ENCODE measurements around the gene UQCRQ. TPM values are rescaled to one million over a fixed set of nuclear protein-coding genes. Genes with fewer than 3 reads are reported as not detected.

The UQCRQ gene
- total and polyA plus RNA-seq, 2 of the 13 experiments (the other 11 are each of a cell fraction or from before 2014, with no cell fraction given) = 257 to 575 TPM

GRCh38 chr5:132829742-132830435 is 36.6 kb upstream of the UQCRQ start (continued):
- peak in 1 of 2 experiments; percentile 28; a peak in 1 of 4 replicates for TF ChIP-seq REST (IDR thresholded peaks at IDR 0.05; ENCODE audit: borderline replicate concordance in 1 of 2, low read depth in 1 of 2, low read length in 2 of 2)
- TF ChIP-seq, protein P1, sequence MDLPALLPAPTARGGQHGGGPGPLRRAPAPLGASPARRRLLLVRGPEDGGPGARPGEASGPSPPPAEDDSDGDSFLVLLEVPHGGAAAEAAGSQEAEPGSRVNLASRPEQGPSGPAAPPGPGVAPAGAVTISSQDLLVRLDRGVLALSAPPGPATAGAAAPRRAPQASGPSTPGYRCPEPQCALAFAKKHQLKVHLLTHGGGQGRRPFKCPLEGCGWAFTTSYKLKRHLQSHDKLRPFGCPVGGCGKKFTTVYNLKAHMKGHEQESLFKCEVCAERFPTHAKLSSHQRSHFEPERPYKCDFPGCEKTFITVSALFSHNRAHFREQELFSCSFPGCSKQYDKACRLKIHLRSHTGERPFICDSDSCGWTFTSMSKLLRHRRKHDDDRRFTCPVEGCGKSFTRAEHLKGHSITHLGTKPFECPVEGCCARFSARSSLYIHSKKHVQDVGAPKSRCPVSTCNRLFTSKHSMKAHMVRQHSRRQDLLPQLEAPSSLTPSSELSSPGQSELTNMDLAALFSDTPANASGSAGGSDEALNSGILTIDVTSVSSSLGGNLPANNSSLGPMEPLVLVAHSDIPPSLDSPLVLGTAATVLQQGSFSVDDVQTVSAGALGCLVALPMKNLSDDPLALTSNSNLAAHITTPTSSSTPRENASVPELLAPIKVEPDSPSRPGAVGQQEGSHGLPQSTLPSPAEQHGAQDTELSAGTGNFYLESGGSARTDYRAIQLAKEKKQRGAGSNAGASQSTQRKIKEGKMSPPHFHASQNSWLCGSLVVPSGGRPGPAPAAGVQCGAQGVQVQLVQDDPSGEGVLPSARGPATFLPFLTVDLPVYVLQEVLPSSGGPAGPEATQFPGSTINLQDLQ (CRISPR knock-in tag; IDR thresholded peaks at IDR 0.05) = no peak; the same call in 1 of the 2 replicates
- TF ChIP-seq KMT2A (CRISPR knock-in tag; IDR thresholded peaks at IDR 0.05) = peak; percentile 78
- no peak for TF ChIP-seq NR2F2 (IDR thresholded peaks at IDR 0.05; ENCODE audit: borderline replicate concordance, low read depth)
- TF ChIP-seq AHR (CRISPR knock-in tag; IDR thresholded peaks at IDR 0.05) = no peak
- TF ChIP-seq, protein P2, sequence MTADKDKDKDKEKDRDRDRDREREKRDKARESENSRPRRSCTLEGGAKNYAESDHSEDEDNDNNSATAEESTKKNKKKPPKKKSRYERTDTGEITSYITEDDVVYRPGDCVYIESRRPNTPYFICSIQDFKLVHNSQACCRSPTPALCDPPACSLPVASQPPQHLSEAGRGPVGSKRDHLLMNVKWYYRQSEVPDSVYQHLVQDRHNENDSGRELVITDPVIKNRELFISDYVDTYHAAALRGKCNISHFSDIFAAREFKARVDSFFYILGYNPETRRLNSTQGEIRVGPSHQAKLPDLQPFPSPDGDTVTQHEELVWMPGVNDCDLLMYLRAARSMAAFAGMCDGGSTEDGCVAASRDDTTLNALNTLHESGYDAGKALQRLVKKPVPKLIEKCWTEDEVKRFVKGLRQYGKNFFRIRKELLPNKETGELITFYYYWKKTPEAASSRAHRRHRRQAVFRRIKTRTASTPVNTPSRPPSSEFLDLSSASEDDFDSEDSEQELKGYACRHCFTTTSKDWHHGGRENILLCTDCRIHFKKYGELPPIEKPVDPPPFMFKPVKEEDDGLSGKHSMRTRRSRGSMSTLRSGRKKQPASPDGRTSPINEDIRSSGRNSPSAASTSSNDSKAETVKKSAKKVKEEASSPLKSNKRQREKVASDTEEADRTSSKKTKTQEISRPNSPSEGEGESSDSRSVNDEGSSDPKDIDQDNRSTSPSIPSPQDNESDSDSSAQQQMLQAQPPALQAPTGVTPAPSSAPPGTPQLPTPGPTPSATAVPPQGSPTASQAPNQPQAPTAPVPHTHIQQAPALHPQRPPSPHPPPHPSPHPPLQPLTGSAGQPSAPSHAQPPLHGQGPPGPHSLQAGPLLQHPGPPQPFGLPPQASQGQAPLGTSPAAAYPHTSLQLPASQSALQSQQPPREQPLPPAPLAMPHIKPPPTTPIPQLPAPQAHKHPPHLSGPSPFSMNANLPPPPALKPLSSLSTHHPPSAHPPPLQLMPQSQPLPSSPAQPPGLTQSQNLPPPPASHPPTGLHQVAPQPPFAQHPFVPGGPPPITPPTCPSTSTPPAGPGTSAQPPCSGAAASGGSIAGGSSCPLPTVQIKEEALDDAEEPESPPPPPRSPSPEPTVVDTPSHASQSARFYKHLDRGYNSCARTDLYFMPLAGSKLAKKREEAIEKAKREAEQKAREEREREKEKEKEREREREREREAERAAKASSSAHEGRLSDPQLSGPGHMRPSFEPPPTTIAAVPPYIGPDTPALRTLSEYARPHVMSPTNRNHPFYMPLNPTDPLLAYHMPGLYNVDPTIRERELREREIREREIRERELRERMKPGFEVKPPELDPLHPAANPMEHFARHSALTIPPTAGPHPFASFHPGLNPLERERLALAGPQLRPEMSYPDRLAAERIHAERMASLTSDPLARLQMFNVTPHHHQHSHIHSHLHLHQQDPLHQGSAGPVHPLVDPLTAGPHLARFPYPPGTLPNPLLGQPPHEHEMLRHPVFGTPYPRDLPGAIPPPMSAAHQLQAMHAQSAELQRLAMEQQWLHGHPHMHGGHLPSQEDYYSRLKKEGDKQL (CRISPR knock-in tag; IDR thresholded peaks at IDR 0.05; ENCODE audit: low read depth) = no peak
- TF ChIP-seq SP5 (CRISPR knock-in tag; IDR thresholded peaks at IDR 0.05; ENCODE audit: borderline replicate concordance, low read depth) = no peak
- TF ChIP-seq FOXA1 (IDR thresholded peaks at IDR 0.05) = no peak
- no peak for TF ChIP-seq FOXA1 (CRISPR knock-in tag; IDR thresholded peaks at IDR 0.05)
- TF ChIP-seq ZNF660 (CRISPR knock-in tag; IDR thresholded peaks at IDR 0.05; ENCODE audit: borderline replicate concordance, low read depth) = no peak
- no peak for TF ChIP-seq NR1H2 (CRISPR knock-in tag; IDR thresholded peaks at IDR 0.05; ENCODE audit: borderline replicate concordance, low read depth)
- no peak for TF ChIP-seq ZNF720 (CRISPR knock-in tag; IDR thresholded peaks at IDR 0.05)
- no peak for TF ChIP-seq NCOA1 (CRISPR knock-in tag; IDR thresholded peaks at IDR 0.05)
- TF ChIP-seq ZIK1 (CRISPR knock-in tag; IDR thresholded peaks at IDR 0.05; ENCODE audit: borderline replicate concordance, low read depth) = no peak
- TF ChIP-seq SP4 (CRISPR knock-in tag; IDR thresholded peaks at IDR 0.05) = no peak; the same call in none of the 2 replicates
- no peak for TF ChIP-seq NBN (conservative IDR thresholded peaks at IDR 0.05)
- TF ChIP-seq, protein P3, sequence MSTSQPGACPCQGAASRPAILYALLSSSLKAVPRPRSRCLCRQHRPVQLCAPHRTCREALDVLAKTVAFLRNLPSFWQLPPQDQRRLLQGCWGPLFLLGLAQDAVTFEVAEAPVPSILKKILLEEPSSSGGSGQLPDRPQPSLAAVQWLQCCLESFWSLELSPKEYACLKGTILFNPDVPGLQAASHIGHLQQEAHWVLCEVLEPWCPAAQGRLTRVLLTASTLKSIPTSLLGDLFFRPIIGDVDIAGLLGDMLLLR (CRISPR knock-in tag; IDR thresholded peaks at IDR 0.05) = peak; percentile 57; the same call in 1 of the 2 replicates
- TF ChIP-seq ONECUT2 (CRISPR knock-in tag; IDR thresholded peaks at IDR 0.05) = no peak
